ENCODE measurements around the gene RDH11.

Gene RDH11

GRCh38 chr14:67650694-67651093 is 44.9 kb downstream of the RDH11 start:
- DNase-seq (ENCODE audit: low read depth in 1 of 2, low spot score in 1 of 2): no peak

- DNase-seq (ENCODE audit: low read depth in 1 of 2, low spot score in 1 of 2): no peak
Observed at GRCh38 chr14:67650151-67650550, 45.4 kb downstream of the RDH11 start.

- no peak for DNase-seq (ENCODE audit: low read depth in 1 of 2, low spot score in 1 of 2)
Observed at GRCh38 chr14:67646131-67646530, 49.4 kb downstream of the RDH11 start.

- no peak for DNase-seq (ENCODE audit: low read depth in 1 of 2, low spot score in 1 of 2)
Observed at GRCh38 chr14:67645414-67645813, 50.1 kb downstream of the RDH11 start.

GRCh38 chr14:67644428-67644827 is 51.1 kb downstream of the RDH11 start:
- no peak for DNase-seq (ENCODE audit: low read depth in 1 of 2, low spot score in 1 of 2)

GRCh38 chr14:67643713-67644112 is 51.9 kb downstream of the RDH11 start:
- no peak for DNase-seq (ENCODE audit: low read depth in 1 of 2, low spot score in 1 of 2)

- no peak for DNase-seq (ENCODE audit: low read depth in 1 of 2, low spot score in 1 of 2)
Observed at GRCh38 chr14:67641902-67642749, 53.4 kb downstream of the RDH11 start.

- DNase-seq (ENCODE audit: low read depth in 1 of 2, low spot score in 1 of 2): no peak
Observed at GRCh38 chr14:67641480-67641879, 54.1 kb downstream of the RDH11 start.

GRCh38 chr14:67638642-67639041 is 56.9 kb downstream of the RDH11 start:
- no peak for DNase-seq (ENCODE audit: low read depth in 1 of 2, low spot score in 1 of 2)

GRCh38 chr14:67636361-67636919 is 59.1 kb downstream of the RDH11 start:
- no peak for DNase-seq (ENCODE audit: low read depth in 1 of 2, low spot score in 1 of 2)

GRCh38 chr14:67633451-67634147 is 62.0 kb downstream of the RDH11 start:
- DNase-seq (ENCODE audit: low read depth in 1 of 2, low spot score in 1 of 2): no peak

- no peak for DNase-seq (ENCODE audit: low read depth in 1 of 2, low spot score in 1 of 2)
Observed at GRCh38 chr14:67630938-67631337, 64.6 kb downstream of the RDH11 start.

GRCh38 chr14:67630186-67630585 is 65.4 kb downstream of the RDH11 start:
- no peak for DNase-seq (ENCODE audit: low read depth in 1 of 2, low spot score in 1 of 2)

- DNase-seq (ENCODE audit: low read depth in 1 of 2, low spot score in 1 of 2): no peak
Observed at GRCh38 chr14:67627519-67627918, 68.0 kb downstream of the RDH11 start.
